Lower leg skin (tissue), 4 donors: ENCODE measurements around the gene TK2. TPM values are rescaled to one million over a fixed set of nuclear protein-coding genes. Genes with fewer than 3 reads are reported as not detected.

Experiments
- DNase-seq, 2 donors: peaks; one replicate each; pipeline ENCODE4 v3.0.0-alpha.2; 2019; ENCODE audit warnings: low spot score in 2 of 2
- H3K4me3 ChIP-seq: fragments of 200-600 bp; sonication (generic); 2 replicates; pipeline ENCODE4 v1.5.1; 2017; ENCODE audit warnings: mild to moderate bottlenecking, low read depth; ENCODE audit not compliant: poor library complexity, severe bottlenecking
- POLR2A ChIP-seq, 2 donors: fragments of 450-650 bp; IDR thresholded peaks; one replicate each; pipeline ENCODE4 v1.6.1; 2016 to 2017; ENCODE audit warnings: antibody characterized with exemption in 2 of 2, mild to moderate bottlenecking in 1 of 2, moderate library complexity in 1 of 2
- WGBS, 2 donors: methylation state at CpG; one replicate each; pipeline ENCODE4 v1.1.5; 2018; 5-methylcytosine and 5-hydroxymethylcytosine counted together
- intact Hi-C: fragments of 100-400 bp; cut with DNase I; formaldehyde crosslinking; loops from one replicate; pipeline ENCODE4 v1.15.0; 2023; ENCODE audit warnings: low total_unique reads
- total RNA-seq, 4 donors: library from RNA; depleted of rRNA; stranded (reverse); fragments of >200 nt; gene quantifications; one replicate each; pipeline ENCODE4 v1.1.0, GENCODE V29; 2016
- TF ChIP-seq, protein P1 (sequence below), 3 donors: fragments of 450-650 bp; IDR thresholded peaks; one replicate each; pipeline ENCODE4 v1.5.1; 2016; ENCODE audit warnings: antibody characterized with exemption in 3 of 3, mild to moderate bottlenecking in 3 of 3, moderate library complexity in 2 of 3

TK2 gene
- total RNA-seq, 4 donors from 2014 or later: 15.3 to 28.3 (median 22.6) TPM

DNA sequence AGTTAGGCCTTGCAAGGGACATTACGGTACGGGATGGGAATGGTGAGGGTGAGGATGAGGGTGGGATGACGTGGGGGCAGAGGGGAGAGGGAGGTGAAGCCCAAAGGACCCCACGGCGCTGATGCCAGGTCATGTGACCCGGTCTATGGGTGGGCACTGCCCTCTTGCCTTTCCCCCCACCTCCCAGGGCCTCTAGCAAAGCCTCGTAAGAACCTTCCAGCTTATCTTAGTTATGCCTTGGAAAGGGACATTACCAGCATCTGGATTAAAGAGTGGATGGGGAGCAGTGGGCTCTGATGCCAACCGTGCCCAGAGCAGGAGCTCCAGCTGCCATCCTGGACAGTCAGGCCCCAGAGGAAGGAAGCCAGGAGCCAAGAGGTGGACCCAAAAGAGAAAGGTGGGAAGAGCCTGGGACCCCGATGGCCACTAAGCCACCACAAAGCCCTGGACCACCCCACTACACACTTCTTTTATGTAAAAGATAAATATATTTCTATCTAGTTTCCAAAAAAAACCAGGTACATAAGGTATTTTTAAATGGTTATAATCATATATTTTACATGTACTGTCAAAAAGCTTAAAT lies 40.9 kb downstream of the TK2 start:
- H3K4me3 ChIP-seq: no peak overlapping the region
- 62 to 71% methylated on average over 9 of the region's 9 CpGs for WGBS, 2 donors
- no peak for TF ChIP-seq POLR2A (IDR thresholded peaks at IDR 0.05)
- TF ChIP-seq, protein P1, sequence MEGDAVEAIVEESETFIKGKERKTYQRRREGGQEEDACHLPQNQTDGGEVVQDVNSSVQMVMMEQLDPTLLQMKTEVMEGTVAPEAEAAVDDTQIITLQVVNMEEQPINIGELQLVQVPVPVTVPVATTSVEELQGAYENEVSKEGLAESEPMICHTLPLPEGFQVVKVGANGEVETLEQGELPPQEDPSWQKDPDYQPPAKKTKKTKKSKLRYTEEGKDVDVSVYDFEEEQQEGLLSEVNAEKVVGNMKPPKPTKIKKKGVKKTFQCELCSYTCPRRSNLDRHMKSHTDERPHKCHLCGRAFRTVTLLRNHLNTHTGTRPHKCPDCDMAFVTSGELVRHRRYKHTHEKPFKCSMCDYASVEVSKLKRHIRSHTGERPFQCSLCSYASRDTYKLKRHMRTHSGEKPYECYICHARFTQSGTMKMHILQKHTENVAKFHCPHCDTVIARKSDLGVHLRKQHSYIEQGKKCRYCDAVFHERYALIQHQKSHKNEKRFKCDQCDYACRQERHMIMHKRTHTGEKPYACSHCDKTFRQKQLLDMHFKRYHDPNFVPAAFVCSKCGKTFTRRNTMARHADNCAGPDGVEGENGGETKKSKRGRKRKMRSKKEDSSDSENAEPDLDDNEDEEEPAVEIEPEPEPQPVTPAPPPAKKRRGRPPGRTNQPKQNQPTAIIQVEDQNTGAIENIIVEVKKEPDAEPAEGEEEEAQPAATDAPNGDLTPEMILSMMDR (IDR thresholded peaks at IDR 0.05): no peak
- intact Hi-C loops: no loop called here
- DNase-seq: peak in 1 of 2 donors; percentile 84

DNA sequence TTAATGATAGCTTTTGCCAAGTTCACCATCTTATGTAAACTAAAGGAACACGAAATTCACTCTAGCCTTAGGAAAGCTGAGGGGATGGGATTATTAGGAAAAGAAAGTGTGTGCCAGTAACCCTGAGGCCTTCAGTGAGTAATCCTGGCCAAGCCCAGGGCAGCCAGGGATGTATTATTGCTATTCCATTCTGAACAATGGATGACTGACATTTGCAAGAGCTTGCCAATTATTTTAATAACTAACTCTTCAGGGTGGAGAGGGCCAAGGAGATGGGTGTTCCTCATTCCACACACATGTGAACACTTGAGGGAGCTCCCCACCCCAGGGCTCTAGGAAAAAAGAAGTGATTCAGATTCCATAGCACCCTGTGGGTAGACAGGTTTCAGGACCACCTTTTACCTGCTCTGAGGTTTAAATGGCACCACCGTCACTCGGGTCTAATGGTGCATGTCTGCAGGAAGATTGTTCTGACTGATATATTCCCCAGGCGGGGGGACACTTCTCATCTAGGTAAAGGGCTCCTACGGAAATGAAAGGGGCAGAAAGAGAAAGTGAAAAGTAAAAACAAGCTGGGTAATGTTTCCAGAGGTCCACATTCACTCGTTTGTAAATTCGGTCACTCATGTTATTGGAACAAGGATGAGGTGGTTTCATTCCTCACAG lies 41.5 kb downstream of the TK2 start:
- TF ChIP-seq, protein P1 (IDR thresholded peaks at IDR 0.05): no peak
- TF ChIP-seq POLR2A (IDR thresholded peaks at IDR 0.05): no peak
- DNase-seq: peak in 1 of 2 donors; percentile 83
- H3K4me3 ChIP-seq: no peak overlapping the region
- intact Hi-C loops: no loop called here
- 43 to 46% methylated on average over 7 of the region's 7 CpGs for WGBS, 2 donors

DNA sequence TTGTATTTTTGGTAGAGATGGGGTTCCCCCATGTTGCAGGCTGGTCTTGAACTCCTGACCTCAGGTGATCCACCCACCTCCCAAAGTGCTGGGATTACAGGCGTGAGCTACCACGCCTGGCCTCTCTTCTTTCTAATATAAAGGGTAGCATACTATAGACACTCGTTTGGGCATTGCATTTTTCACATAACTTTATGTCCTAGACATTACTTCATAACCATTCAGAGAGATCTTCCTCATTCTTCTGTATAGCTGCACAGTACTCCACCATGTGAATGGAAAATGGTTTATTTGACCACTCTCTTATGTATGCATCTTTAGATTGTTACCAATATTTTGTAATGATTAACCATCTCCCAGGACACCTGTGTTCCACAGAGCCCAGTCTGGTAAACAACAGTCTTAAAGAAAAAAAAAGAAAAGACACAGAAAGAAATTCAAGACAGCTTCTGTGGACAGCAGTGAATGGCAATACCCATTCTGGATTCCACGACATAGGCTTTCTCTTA lies 42.1 kb downstream of the TK2 start:
- intact Hi-C loops: no loop called here
- no peak for TF ChIP-seq POLR2A (IDR thresholded peaks at IDR 0.05)
- TF ChIP-seq, protein P1 (IDR thresholded peaks at IDR 0.05): no peak
- H3K4me3 ChIP-seq: no peak overlapping the region
- peak in 1 of 2 donors; percentile 58 for DNase-seq
- WGBS, 2 donors: 65 to 74% methylated on average over 4 of the region's 4 CpGs

DNA sequence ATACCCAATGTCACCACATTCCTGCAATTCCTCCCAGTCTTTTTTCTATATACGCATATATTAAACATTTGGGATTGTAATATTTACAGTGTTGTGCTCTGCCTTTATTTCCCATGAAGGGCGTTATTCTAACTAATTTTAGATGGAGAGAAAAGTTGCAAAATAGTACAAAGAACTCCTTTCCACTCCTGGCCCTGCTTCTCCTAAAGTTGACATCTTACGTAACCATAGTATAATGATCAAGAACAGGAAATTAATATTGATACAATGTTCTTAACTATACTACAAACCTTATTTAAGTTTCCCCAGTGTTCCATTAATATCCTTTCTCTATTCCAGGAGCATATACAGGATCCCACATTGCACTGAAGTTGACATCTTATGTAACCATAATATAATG lies 46.3 kb downstream of the TK2 start:
- 79 to 85% methylated on average over 3 of the region's 3 CpGs for WGBS, 2 donors
- DNase-seq: no peak
- intact Hi-C loops: no loop called here
- TF ChIP-seq, protein P1 (IDR thresholded peaks at IDR 0.05): no peak
- TF ChIP-seq POLR2A (IDR thresholded peaks at IDR 0.05): no peak
- no peak overlapping the region for H3K4me3 ChIP-seq

DNA sequence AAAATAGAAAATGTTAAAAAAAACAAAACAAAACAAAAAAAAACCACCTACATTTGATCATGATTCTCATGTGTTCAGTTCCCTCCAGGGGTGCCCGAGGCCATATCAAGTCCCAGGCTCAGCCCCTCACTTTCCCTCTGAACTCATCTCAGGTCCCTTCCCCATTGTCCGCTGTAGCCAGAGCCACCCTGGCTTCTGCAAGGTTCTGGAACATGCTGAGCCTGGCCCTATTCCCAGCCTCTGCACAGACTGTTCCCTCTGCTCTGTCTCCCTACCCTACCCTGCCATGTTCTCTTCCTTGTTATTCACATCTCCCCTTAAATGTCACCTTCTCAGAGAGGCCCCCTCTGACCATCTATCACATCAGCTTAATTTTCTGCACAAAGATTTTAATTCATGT lies 46.9 kb downstream of the TK2 start:
- WGBS, 2 donors: 45 to 52% methylated on average over 2 of the region's 2 CpGs
- no peak overlapping the region for H3K4me3 ChIP-seq
- TF ChIP-seq, protein P1 (IDR thresholded peaks at IDR 0.05): no peak
- no peak for TF ChIP-seq POLR2A (IDR thresholded peaks at IDR 0.05)
- intact Hi-C loops: no loop called here
- DNase-seq: peak in 1 of 2 donors; percentile 86
